H9 (cell line): Measurements from ENCODE around the gene CREB3L2. TPM values are rescaled to one million over a fixed set of nuclear protein-coding genes. Genes with fewer than 3 reads are reported as not detected.

Source experiments
- DNase-seq: peaks from one replicate; pipeline ENCODE4 v3.0.0-alpha.2; 2017
- H2AFZ ChIP-seq: one replicate; pipeline ENCODE4 v1.6.1; 2013; ENCODE audit warnings: mild to moderate bottlenecking, low read length, control low read depth, moderate library complexity
- H2AK5ac ChIP-seq: 2 replicates; pipeline ENCODE4 v1.6.1; 2013; ENCODE audit warnings: low read length, control low read depth, mixed read lengths; ENCODE audit not compliant: insufficient read length
- H2BK120ac ChIP-seq: one replicate; pipeline ENCODE4 v1.6.1; 2013; ENCODE audit warnings: low read depth, mild to moderate bottlenecking, low read length, control low read depth, inconsistent platforms; ENCODE audit not compliant: poor library complexity, severe bottlenecking
- H2BK12ac ChIP-seq: 2 replicates; pipeline ENCODE4 v1.6.1; 2013; ENCODE audit warnings: low read length, control low read depth, mixed read lengths, low read depth; ENCODE audit not compliant: insufficient read length
- H2BK15ac ChIP-seq: 2 replicates; pipeline ENCODE4 v1.6.1; 2013; ENCODE audit warnings: low read depth, low read length, control low read depth
- H2BK20ac ChIP-seq: one replicate; pipeline ENCODE4 v1.6.1; 2013; ENCODE audit warnings: low read depth, mild to moderate bottlenecking, low read length, control low read depth, inconsistent platforms; ENCODE audit not compliant: poor library complexity, severe bottlenecking
- H2BK5ac ChIP-seq: 2 replicates; pipeline ENCODE4 v1.6.1; 2013; ENCODE audit warnings: low read length, control low read depth, mixed read lengths; ENCODE audit not compliant: insufficient read length
- H3K14ac ChIP-seq: 2 replicates; pipeline ENCODE4 v1.6.1; 2013; ENCODE audit warnings: low read length, control low read depth; ENCODE audit not compliant: insufficient read depth
- H3K18ac ChIP-seq: 2 replicates; pipeline ENCODE4 v1.6.1; 2013; ENCODE audit warnings: low read depth, mild to moderate bottlenecking, mixed read lengths, low read length, control low read depth; ENCODE audit not compliant: insufficient read length
- H3K23ac ChIP-seq: 2 replicates; pipeline ENCODE4 v1.6.1; 2013; ENCODE audit warnings: low read length, control low read depth, mixed read lengths, low read depth; ENCODE audit not compliant: insufficient read length
- H3K23me2 ChIP-seq: 2 replicates; pipeline ENCODE4 v1.6.1; 2013; ENCODE audit warnings: low read depth, mild to moderate bottlenecking, mixed read lengths, low read length, control low read depth; ENCODE audit not compliant: insufficient read length, poor library complexity, severe bottlenecking
- H3K27ac ChIP-seq: 2 replicates; pipeline ENCODE4 v1.5.1; 2013; ENCODE audit warnings: low read length, control low read depth, mixed read lengths, low read depth; ENCODE audit not compliant: insufficient read length
- H3K27me3 ChIP-seq: 2 replicates; pipeline ENCODE4 v1.6.1; 2013; ENCODE audit warnings: low read length, control low read depth, inconsistent platforms; ENCODE audit not compliant: insufficient read depth
- H3K4ac ChIP-seq: 2 replicates; pipeline ENCODE4 v1.6.1; 2013; ENCODE audit warnings: low read depth, mild to moderate bottlenecking, control low read depth, inconsistent platforms, low read length, moderate library complexity
- H3K4me1 ChIP-seq: 2 replicates; pipeline ENCODE4 v1.6.1; 2013; ENCODE audit warnings: low read length, control low read depth, inconsistent platforms; ENCODE audit not compliant: insufficient read depth
- H3K4me2 ChIP-seq: 2 replicates; pipeline ENCODE4 v1.6.1; 2013; ENCODE audit warnings: low read length, control low read depth, mixed read lengths; ENCODE audit not compliant: insufficient read length, insufficient read depth
- H3K56ac ChIP-seq: 2 replicates; pipeline ENCODE4 v1.6.1; 2013; ENCODE audit warnings: low read depth, mild to moderate bottlenecking, mixed read lengths, low read length, control low read depth; ENCODE audit not compliant: insufficient read length
- H3K79me1 ChIP-seq: 2 replicates; pipeline ENCODE4 v1.6.1; 2013; ENCODE audit warnings: low read depth, mild to moderate bottlenecking, moderate library complexity, low read length, control low read depth, inconsistent platforms; ENCODE audit not compliant: insufficient read depth, poor library complexity, severe bottlenecking
- H3K79me2 ChIP-seq: 2 replicates; pipeline ENCODE4 v1.6.1; 2013; ENCODE audit warnings: low read length, control low read depth, inconsistent platforms; ENCODE audit not compliant: insufficient read depth
- H3K9ac ChIP-seq: 2 replicates; pipeline ENCODE4 v1.6.1; 2013; ENCODE audit warnings: low read length, control low read depth, mixed read lengths; ENCODE audit not compliant: insufficient read length; ENCODE audit errors: extremely low read depth
- H3K9me3 ChIP-seq: one replicate; pipeline ENCODE4 v1.6.1; 2013; ENCODE audit warnings: low read depth, low read length, inconsistent platforms; ENCODE audit not compliant: control insufficient read depth
- H3T11ph ChIP-seq: one replicate; pipeline ENCODE4 v1.6.1; 2013; ENCODE audit warnings: mild to moderate bottlenecking, low read length, control low read depth, inconsistent platforms
- H4K20me1 ChIP-seq: one replicate; pipeline ENCODE4 v1.6.1; 2013; ENCODE audit not compliant: control insufficient read depth, insufficient read length, insufficient read depth
- H4K5ac ChIP-seq: 2 replicates; pipeline ENCODE4 v1.6.1; 2013; ENCODE audit warnings: low read depth, mild to moderate bottlenecking, mixed read lengths, low read length, control low read depth; ENCODE audit not compliant: insufficient read length
- H4K8ac ChIP-seq: replicated peaks from 2 replicates; pipeline ENCODE4 v1.6.1; 2013; ENCODE audit warnings: low read length, control low read depth, mixed read lengths, low read depth; ENCODE audit not compliant: insufficient read length
- H4K91ac ChIP-seq: 2 replicates; pipeline ENCODE4 v1.6.1; 2013; ENCODE audit warnings: low read depth, mild to moderate bottlenecking, moderate library complexity, mixed read lengths, low read length, control low read depth; ENCODE audit not compliant: insufficient read length
- H3K27ac Mint-ChIP-seq, 3 experiments: 2 replicates in 2 of 3; 3 replicates in 1 of 3; pipeline ENCODE4 v1.8.0; 2020 to 2021; ENCODE audit warnings: mixed read lengths in 3 of 3, mild to moderate bottlenecking in 1 of 3, moderate library complexity in 1 of 3
- H3K27me3 Mint-ChIP-seq: 2 replicates; pipeline ENCODE4 v1.8.0; 2021; ENCODE audit warnings: low read depth, mild to moderate bottlenecking, moderate library complexity, mixed read lengths
- H3K36me3 Mint-ChIP-seq, 3 experiments: 2 replicates in 2 of 3; 3 replicates in 1 of 3; pipeline ENCODE4 v1.8.0; 2020 to 2021; ENCODE audit warnings: low read depth in 3 of 3, mixed read lengths in 3 of 3; ENCODE audit not compliant: insufficient read depth in 1 of 3
- H3K4me1 Mint-ChIP-seq, 2 experiments: 2 replicates each; pipeline ENCODE4 v1.8.0; 2020; ENCODE audit warnings: mixed read lengths in 2 of 2
- H3K4me3 Mint-ChIP-seq, 2 experiments: 2 replicates in 1 of 2; 3 replicates in 1 of 2; pipeline ENCODE4 v1.8.0; 2020 to 2021; ENCODE audit warnings: mild to moderate bottlenecking in 2 of 2, mixed read lengths in 2 of 2, moderate library complexity in 1 of 2
- H3K9me3 Mint-ChIP-seq, 2 experiments: 2 replicates in 1 of 2; 3 replicates in 1 of 2; pipeline ENCODE4 v1.8.0; 2020; ENCODE audit warnings: mild to moderate bottlenecking in 2 of 2, mixed read lengths in 2 of 2, moderate library complexity in 1 of 2
- WGBS: extraction: QIAGEN DNeasy Blood & Tissue Kit; methylation state at CpG from one replicate; pipeline ENCODE4 v1.1.7; 2013; ENCODE audit warnings: missing lambda C conversion rate, low lambda C conversion rate, mixed read lengths; ENCODE audit not compliant: insufficient read length; ENCODE audit errors: extremely low coverage; 5-methylcytosine and 5-hydroxymethylcytosine counted together
- total RNA-seq: library from RNA; stranded (reverse); gene quantifications from 2 replicates; pipeline ENCODE4 v1.2.1, GENCODE V29; 2021
- TF ChIP-seq, protein P1 (sequence below): fragments of 200-600 bp; sonication (generic); conservative IDR thresholded peaks from 3 replicates; pipeline ENCODE4 v1.8.0; 2021; ENCODE audit warnings: antibody characterized with exemption, mild to moderate bottlenecking

Gene CREB3L2
- total RNA-seq, 1 experiment from 2014 or later: 60.7 TPM

DNA sequence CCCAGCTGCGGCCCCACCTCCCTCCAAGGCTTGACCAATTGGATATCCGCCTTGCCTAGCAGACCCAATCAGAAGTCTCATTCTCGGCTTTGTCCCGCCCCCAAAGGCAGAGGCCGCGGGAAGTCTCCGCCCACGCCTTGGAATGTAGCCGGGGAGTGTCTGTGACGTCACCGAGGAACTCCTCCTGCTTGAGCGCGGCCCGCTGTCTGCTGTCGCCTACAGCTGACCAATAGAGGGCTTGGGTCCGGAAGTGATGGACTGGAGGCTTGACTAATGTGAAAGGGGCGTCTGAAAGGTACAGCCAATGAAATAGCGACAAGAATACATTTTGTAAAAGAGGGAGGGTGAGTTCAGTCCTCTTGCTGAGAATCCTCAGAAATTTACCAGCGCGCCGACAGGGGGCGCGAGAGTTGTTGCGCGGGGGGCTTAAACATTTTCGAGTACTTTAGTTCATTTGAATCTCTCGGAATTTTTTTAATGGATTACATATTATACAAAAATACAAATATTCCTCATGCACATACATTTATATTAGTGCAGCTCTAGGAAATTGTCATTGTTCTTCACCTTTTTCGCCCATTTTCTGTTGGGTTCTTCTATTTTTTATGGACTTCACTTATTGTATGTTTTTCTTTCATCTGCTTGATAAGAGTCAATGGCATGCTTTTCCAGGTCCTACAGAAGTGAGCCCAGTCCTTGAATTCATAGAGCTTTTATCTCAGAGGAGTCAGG lies 376 bp upstream of the CREB3L2 start:
- TF ChIP-seq, protein P1, sequence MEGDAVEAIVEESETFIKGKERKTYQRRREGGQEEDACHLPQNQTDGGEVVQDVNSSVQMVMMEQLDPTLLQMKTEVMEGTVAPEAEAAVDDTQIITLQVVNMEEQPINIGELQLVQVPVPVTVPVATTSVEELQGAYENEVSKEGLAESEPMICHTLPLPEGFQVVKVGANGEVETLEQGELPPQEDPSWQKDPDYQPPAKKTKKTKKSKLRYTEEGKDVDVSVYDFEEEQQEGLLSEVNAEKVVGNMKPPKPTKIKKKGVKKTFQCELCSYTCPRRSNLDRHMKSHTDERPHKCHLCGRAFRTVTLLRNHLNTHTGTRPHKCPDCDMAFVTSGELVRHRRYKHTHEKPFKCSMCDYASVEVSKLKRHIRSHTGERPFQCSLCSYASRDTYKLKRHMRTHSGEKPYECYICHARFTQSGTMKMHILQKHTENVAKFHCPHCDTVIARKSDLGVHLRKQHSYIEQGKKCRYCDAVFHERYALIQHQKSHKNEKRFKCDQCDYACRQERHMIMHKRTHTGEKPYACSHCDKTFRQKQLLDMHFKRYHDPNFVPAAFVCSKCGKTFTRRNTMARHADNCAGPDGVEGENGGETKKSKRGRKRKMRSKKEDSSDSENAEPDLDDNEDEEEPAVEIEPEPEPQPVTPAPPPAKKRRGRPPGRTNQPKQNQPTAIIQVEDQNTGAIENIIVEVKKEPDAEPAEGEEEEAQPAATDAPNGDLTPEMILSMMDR: peak; percentile 97
- peaks cover 7 to 10% (median 9%) of the 10 kb centered on the region in 3 experiments; a peak in 6 of 7 replicates for H3K36me3 Mint-ChIP-seq
- H3K27me3 Mint-ChIP-seq: no peaks in the 10 kb centered on the region
- Histone ChIP-seq H2BK120ac (no peak overlapping the region), H2AK5ac (no peak overlapping the region), H4K91ac (no peak overlapping the region), H2BK5ac (no peak overlapping the region), H3K23me2 (peaks cover 15% of the 10 kb centered on the region), H3K18ac (no peak overlapping the region), H3K27me3 (no peaks in the 10 kb centered on the region), H3K79me1 (no peaks in the 10 kb centered on the region), H2BK15ac (no peak overlapping the region), H2AFZ (no peak overlapping the region), H4K8ac (no peak overlapping the region), H3K27ac (no peak overlapping the region), H3K79me2 (peaks cover 18% of the 10 kb centered on the region; the same call in 1 of the 2 replicates), H3K4me1 (peaks cover 5% of the 10 kb centered on the region; the same call in 1 of the 2 replicates), H2BK12ac (no peak overlapping the region), H2BK20ac (no peak overlapping the region), H4K20me1 (no peaks in the 10 kb centered on the region), H4K5ac (no peak overlapping the region), H3K9ac (no peak overlapping the region), H3K23ac (no peak overlapping the region), H3K56ac (no peak overlapping the region), H3K4ac (no peak overlapping the region), H3K14ac (no peak overlapping the region), H3K4me2 (peak overlapping the region; percentile 64), H3T11ph (no peak overlapping the region), H3K9me3 (no peaks in the 10 kb centered on the region)
- peaks cover 26 to 28% of the 10 kb centered on the region in 2 experiments for H3K4me1 Mint-ChIP-seq
- peak overlapping the region; percentile 94 to 97 (median 96); a peak in 6 of 7 replicates for H3K27ac Mint-ChIP-seq
- peak; percentile 100 for DNase-seq
- no peaks in the 10 kb centered on the region; a peak in 2 of 5 replicates for H3K9me3 Mint-ChIP-seq
- WGBS: no CpG with 5 or more reads among the region's 28 CpGs
- H3K4me3 Mint-ChIP-seq: peak overlapping the region; percentile 93 to 97
